Measurements from ENCODE around the gene LAMA3.
"Not testable (repeated sequence)": the region's sequence is repeated elsewhere in the genome, so short reads cannot be mapped to it uniquely, and the experiment has no call there.

The LAMA3 gene

DNA sequence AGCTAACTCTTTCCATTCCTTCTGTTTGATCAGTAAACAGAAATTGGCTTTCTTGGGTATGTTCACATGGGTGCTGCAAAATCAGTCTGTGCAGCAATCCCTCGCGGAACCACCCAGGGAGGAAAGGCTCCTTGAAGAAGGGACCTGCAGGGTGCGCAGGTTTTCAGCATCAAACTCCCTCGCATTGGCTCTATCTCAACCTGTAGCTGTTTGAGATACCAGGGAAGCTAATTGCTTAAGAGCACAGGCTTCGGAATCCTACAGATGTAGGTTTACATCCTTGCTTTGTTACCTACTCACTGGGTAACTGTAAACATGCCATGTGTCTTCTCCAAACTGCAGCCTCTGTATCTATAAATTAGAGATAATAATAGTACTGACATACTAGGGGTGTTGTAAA is 43.2 kb downstream of the LAMA3 start:
- DNase-seq = no peak

- DNase-seq = not testable (repeated sequence)
These were observed 44.0 kb downstream of the LAMA3 start for GRCh38 chr18:23733265-23733664.

GRCh38 chr18:23733895-23734294 is 44.6 kb downstream of the LAMA3 start:
- no peak for DNase-seq

DNA sequence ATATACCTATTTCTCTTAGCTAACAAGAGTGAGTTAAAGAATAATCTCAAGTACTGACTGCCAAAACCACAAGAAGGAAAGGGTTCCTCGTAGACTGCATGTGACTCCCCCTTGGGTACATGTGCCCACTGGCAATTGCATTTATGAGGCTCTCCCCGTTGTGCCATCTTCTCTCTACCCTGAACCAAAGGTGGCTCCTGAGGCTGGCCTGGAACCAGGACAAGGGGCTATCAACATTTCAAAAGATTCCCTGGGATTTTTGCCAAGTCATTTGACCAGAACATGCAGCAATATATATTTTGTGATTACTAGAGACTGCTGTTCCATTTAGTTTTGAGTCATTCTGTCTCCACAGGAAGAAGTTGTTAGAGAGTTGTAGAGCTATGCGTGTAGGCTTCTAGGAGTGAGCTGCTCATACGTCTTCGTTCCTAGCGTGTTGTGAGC is 45.8 kb downstream of the LAMA3 start:
- DNase-seq = peak; percentile 54

DNA sequence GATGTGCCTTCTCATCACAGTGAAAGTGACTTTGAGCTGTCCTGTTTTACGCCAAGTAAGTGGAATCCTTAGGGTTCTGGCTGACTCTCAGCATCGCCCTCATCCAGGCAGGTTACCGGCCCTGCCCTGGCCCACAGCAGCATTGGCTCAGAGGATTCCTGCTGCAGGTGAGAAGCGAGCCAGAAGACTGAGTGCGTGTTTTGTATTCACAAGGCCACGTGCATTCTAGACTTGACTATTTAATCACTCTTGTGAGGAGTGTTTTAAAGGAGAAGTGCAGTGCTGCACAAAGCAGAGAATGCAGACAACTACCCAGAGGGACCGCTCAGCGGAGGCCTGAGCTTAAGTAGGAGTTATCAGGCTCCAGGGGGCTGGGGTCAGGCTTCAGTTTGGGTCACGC is 48.3 kb downstream of the LAMA3 start:
- no peak for DNase-seq

- DNase-seq = no peak
These were observed 48.9 kb downstream of the LAMA3 start for GRCh38 chr18:23738151-23738550.

- no peak for DNase-seq
These were observed 49.3 kb downstream of the LAMA3 start for GRCh38 chr18:23738575-23738974.

DNA sequence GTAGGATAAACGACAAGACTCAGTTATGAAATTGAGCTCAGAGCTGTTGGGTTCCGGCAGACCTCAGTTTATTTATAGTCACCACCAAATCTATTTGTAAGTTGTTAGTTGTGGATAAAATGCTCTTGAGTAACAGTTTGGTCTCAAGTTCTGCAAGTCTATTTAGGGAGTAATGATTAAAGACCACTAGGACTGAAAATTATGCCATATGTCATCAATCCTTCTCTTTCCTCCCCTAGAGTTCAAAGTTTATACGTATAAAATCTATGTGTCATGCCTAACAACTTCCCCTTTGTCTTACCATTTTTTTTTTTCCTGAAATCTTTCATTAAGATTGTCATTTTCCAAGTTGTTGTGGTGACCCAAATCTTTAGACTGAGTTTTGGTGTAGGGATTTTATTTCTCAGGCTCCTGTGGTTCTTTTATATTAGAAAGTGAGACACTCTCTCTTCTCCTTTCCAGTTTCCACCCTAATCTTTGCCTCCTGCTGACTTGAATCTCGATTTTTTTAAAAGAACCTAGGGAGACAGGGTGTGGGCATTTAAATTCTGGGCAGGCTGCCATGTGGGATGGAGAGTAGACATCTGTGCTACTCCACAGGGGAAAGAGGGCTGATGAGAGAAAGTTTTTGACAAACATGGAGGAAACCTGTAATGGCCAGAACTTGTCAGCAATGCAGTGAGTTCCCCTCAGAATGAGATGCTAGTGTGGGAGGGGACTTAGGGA is 51.0 kb downstream of the LAMA3 start:
- peak; percentile 70 for DNase-seq

- DNase-seq = not testable (repeated sequence)
These were observed 52.7 kb downstream of the LAMA3 start for GRCh38 chr18:23741967-23742366.

DNA sequence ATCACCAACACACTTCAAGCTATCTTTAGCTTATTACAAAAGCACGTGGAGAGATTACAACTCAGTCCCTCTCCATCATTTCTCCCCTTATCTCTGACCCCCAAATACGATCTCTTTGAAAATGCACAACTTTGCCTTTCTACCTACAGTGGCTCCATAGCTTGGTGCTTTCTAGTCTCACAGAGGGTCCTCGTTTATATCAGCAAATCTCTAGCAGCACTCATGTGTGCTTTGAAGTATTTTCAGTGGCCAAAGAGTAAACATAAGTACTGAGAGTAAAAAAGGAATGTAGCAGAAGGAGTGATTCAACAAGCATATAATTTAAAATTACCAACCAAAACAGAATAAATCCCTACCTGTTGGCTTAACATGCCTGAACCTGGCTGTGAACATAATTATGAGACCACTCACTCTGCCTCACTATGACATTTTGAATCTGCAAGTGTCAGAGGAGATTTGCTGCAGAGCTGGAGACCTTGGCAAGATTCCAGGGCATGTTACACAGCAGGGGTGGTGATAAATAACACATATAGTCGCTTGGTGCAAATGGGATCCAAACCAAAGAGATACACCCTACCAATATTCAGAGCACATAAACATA is 54.6 kb downstream of the LAMA3 start:
- peak; percentile 17 for DNase-seq

DNA sequence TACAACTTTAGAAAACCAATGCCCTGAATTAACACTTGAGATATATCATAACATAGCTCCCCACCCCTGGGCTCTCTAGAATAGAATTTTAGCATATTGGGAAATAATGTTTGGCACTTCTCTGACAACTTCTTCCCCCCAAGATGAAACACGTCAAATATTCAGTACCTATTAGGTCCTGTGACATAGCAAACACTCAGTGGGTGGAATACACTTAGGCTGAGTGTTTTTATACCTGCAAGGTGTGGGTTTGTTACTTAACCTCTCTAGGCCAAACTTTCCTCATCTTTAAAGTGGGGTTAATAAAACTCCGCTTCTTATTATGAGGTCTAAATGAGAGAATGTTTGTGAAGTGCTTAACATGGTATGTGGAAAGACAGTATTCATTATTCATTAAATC is 56.1 kb downstream of the LAMA3 start:
- no peak for DNase-seq

DNA sequence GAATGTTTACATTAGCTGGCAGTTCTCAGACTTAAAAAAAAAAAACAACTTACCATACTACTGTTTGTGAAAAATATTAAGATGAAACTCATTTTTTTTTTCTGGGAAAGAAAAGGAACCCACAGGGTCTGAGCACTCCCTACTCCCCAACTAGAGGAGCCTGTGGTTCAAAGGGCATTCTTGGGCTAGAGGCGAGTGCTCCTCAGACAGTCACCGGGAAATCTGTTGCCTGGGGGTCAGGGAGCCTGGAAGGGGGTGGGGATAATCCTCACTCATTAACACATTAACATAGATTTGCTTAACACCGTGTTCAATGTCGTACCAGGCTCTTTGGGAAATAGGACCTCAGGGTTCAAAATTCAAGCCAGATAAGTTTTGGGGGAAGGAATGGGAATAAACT is 57.6 kb downstream of the LAMA3 start:
- DNase-seq = no peak

DNA sequence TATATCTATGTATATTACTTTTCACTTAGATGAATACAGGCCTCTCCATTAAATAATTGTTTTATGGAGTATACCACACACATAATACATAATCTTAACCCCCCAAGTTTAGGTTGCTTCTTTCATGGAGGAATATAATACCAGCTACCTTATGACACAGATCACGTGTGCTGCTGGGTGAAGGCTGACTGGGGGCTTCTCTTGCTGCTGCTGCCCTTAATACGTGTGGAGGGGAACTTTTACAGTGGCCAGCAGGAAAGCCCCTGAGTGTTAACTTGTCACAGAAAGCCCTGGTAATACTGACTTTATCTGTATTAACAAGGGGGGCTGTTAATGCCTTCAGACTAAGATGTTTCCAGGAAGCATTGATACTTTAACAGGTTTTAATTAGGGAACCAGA is 63.1 kb downstream of the LAMA3 start:
- no peak for DNase-seq

- no peak for DNase-seq
These were observed 63.5 kb downstream of the LAMA3 start for GRCh38 chr18:23752796-23753195.

DNA sequence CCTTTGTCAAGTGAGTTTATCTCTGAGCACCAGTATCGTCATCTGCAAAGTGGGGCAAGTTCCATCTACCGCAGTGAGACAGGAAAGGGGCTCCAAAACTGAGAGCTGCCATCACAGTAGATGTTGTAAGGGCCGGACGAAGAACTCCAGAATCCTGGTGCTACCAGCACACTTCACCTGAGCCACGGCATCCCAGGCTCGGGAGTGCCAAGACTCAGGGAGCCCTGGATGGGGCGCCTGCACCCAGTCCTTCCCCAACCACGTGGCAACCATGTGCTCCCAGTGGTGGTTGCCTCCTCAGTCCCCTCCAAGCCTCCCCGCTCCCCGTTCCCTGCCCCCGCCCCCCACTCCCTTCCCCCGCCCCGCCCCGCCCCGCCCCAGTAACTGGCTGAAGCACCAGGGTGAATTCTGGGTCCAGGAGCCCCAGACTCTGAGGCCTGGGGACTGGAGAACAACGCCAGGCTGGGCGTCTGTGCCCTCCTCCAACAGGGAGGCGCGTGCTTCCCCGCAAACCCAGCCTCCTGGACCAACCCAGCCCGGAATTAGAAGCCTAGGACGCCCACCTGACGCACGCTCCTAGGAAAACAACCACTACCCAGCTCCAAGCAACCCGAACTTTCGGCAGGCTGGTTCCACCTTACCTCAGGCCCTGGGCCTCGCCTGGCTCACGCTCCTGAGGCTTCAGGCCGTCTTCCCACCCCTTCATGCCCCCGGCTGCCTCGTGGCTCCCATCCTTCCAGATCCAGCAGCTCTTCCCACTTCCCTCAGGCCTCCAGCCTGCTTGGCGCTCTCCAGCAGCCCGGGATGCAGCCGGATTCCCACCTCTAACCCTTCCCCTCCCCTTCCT is 67.6 kb downstream of the LAMA3 start:
- no peak for DNase-seq

DNA sequence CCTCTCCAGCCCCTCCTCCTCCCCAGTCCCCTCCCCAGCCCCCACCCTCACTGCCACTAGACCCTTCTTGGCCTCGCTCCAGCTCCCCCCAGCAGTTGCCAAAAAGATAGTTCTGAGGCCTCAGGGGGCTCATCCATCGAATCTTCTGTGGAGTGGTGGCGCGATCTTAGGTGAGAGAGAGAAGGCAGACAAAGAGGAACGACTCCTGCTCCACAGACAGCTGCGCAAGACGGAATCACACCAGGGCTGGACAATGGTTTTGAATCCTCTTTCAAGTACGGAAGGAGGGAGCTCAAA is 68.1 kb downstream of the LAMA3 start:
- DNase-seq = no peak

- no peak for DNase-seq
These were observed 69.0 kb downstream of the LAMA3 start for GRCh38 chr18:23758281-23758680.

DNA sequence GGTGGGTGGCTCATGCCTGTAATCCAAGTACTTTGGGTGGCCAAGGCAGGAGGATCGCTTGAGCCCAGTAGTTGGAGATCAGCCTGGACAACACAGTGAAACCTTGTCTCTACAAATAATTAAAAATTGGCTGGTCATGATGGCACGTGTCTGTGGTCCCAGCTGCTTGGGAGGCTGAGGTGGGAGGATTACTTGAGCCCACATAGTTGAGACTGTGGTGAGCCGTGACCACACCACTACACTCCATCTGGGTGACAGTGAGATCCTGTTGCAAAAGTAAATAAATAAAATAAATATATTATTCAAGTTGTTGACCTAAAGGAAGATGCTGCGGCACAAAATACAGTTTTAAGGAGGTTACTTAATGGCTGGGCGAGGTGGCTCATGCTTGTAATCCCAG is 72.7 kb downstream of the LAMA3 start:
- DNase-seq = no peak

DNA sequence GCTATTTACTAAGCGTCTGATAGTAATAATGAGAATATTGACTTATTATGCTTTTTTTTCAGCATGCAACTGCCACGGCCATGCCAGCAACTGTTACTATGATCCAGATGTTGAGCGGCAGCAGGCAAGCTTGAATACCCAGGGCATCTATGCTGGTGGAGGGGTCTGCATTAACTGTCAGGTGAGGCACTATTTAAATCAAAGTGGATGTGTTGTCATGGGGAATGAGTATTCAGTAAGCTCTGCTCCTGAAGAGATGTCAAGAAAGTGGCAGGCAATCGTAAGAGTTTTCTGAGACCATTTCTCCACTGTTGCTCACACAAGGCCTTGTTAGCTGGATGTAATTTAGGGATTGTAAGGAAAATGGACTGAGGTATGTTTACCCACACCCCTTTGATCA is 74.1 kb downstream of the LAMA3 start:
- no peak for DNase-seq

DNA sequence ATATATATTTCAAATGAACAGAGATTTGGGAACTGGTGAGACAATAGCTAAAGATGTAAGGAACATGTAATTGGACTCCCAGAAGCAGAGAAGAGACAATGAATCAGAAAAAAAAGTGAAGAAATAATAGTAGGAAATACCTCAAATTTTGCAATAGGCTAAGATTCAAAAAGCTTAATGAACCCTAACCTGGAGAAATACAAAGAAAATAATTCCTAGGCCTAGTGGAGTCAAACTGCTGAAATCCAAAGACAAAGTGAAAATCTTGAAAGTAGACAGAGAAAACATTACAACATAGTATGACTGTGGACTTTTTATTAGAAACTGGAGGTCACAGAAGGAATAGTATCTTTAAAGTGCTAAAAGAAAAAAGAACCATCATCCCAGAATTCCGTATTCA is 76.7 kb downstream of the LAMA3 start:
- no peak for DNase-seq

DNA sequence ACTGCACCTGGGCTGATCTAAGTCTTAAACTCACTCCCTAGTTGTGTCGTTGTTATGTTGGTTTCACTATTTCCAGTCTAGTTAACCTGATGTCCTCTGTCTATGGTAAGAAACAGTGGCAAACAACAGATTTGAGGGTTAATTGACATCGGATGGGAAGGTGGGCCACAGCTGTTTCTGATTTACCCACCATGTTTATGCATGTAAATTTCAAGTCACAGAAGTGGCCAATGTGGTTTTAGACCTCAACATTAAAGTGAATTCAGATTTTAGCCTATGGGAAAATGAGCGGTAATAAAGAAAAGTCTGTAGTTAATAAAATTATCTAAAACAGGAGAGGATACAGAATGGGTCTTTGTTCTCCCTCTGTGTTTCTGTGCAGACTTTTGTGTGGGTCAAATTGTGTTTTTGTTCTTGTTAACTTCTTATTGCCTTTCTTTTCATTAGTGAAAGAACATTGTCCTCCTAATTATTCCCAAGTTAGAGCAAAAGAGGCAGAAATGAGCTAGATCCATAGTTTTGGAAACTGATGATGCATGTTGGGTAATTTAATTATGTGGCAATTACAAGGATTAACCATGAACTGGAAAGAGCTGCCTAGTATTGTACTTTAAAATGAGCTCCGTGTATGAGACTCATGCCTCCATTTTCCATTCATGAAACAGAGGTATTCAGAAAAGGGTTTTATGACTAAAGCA is 83.2 kb downstream of the LAMA3 start:
- DNase-seq = no peak

DNA sequence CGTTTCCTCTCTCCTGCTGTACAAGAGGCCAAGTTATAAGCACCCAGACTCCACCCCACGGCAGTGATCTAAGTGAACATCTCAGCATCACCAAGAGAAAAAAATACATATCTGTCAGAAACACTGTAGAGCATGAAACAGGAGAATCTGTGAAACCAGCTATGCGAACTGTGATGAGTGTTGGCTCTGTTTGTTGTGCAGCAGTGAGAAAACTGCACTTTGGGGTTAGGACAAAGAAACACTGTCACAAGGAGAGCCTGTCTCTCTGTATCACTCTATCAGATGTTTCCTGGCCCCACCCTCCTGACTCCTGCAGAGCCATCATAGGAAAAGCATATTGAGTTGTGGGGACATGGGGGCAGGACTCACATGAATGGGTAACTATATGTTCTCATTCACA is 87.1 kb downstream of the LAMA3 start:
- no peak for DNase-seq

- no peak for DNase-seq
These were observed 89.6 kb downstream of the LAMA3 start for GRCh38 chr18:23778828-23779227.
